ENCODE results near the gene SPTLC3.

SPTLC3 gene

GRCh38 chr20:13170771-13171170, 162.0 kb downstream of the SPTLC3 start:
- Histone ChIP-seq H3K36me3 (no peaks in the 10 kb centered on the region), H3K4me3 (ENCODE audit: low read depth in 1 of 2, low read length in 1 of 2) (no peak overlapping the region), H3K27me3 (no peaks in the 10 kb centered on the region), H3K9me3 (no peaks in the 10 kb centered on the region), H3K27ac (no peak overlapping the region), H3K4me1 (ENCODE audit: control insufficient read depth in 1 of 2, insufficient read depth in 1 of 2, low read depth in 1 of 2, low read length in 1 of 2) (no peaks in the 10 kb centered on the region)
- TF ChIP-seq CTCF (IDR thresholded peaks at IDR 0.05): no peak

- no peak for TF ChIP-seq CTCF (IDR thresholded peaks at IDR 0.05)
Measured at GRCh38 chr20:13173201-13173600, 164.4 kb downstream of the SPTLC3 start.

GRCh38 chr20:13174402-13174801, 165.6 kb downstream of the SPTLC3 start:
- Histone ChIP-seq H3K4me1 (ENCODE audit: control insufficient read depth in 1 of 2, insufficient read depth in 1 of 2, low read depth in 1 of 2, low read length in 1 of 2) (no peaks in the 10 kb centered on the region), H3K4me3 (ENCODE audit: low read depth in 1 of 2, low read length in 1 of 2) (no peak overlapping the region), H3K27me3 (no peaks in the 10 kb centered on the region), H3K36me3 (no peaks in the 10 kb centered on the region), H3K9me3 (no peaks in the 10 kb centered on the region), H3K27ac (no peak overlapping the region)
- TF ChIP-seq CTCF (IDR thresholded peaks at IDR 0.05): no peak

More at GRCh38 chr20:13173201-13173600, 164.4 kb downstream of the SPTLC3 start:
- Histone ChIP-seq H3K36me3 (no peaks in the 10 kb centered on the region), H3K27me3 (no peaks in the 10 kb centered on the region), H3K9me3 (no peaks in the 10 kb centered on the region), H3K4me3 (ENCODE audit: low read depth in 1 of 2, low read length in 1 of 2) (no peak overlapping the region), H3K27ac (no peak overlapping the region), H3K4me1 (ENCODE audit: control insufficient read depth in 1 of 2, insufficient read depth in 1 of 2, low read depth in 1 of 2, low read length in 1 of 2) (no peaks in the 10 kb centered on the region)

- Histone ChIP-seq H3K27ac (no peak overlapping the region), H3K9me3 (no peaks in the 10 kb centered on the region), H3K27me3 (no peaks in the 10 kb centered on the region), H3K4me3 (ENCODE audit: low read depth in 1 of 2, low read length in 1 of 2) (no peak overlapping the region), H3K36me3 (no peaks in the 10 kb centered on the region), H3K4me1 (ENCODE audit: control insufficient read depth in 1 of 2, insufficient read depth in 1 of 2, low read depth in 1 of 2, low read length in 1 of 2) (no peaks in the 10 kb centered on the region)
- TF ChIP-seq CTCF (IDR thresholded peaks at IDR 0.05): no peak
Measured at GRCh38 chr20:13180986-13181889, 172.5 kb downstream of the SPTLC3 start.

- no peak overlapping the region for H3K4me3 ChIP-seq (ENCODE audit: low read depth in 1 of 2, low read length in 1 of 2)
- H3K27ac ChIP-seq: no peak overlapping the region
- H3K27me3 ChIP-seq: no peaks in the 10 kb centered on the region
- H3K9me3 ChIP-seq: no peaks in the 10 kb centered on the region
- H3K36me3 ChIP-seq: no peaks in the 10 kb centered on the region
- H3K4me1 ChIP-seq (ENCODE audit: control insufficient read depth in 1 of 2, insufficient read depth in 1 of 2, low read depth in 1 of 2, low read length in 1 of 2): no peaks in the 10 kb centered on the region
- no peak for TF ChIP-seq CTCF (IDR thresholded peaks at IDR 0.05)
Measured at GRCh38 chr20:13183005-13183404, 174.2 kb downstream of the SPTLC3 start.

Measured in neutrophil (primary cell).